K562 (cell line): ENCODE measurements around the gene TWSG1. TPM values are rescaled to one million over a fixed set of nuclear protein-coding genes. Genes with fewer than 3 reads are reported as not detected.

ENCODE experiments used
- BDP1 ChIP-seq: IDR thresholded peaks from 3 replicates; pipeline ENCODE4 v1.6.1; 2011; ENCODE audit not compliant: insufficient read length, insufficient read depth
- BRF2 ChIP-seq: IDR thresholded peaks from 3 replicates; pipeline ENCODE4 v1.6.1; 2011; ENCODE audit warnings: borderline replicate concordance, mild to moderate bottlenecking; ENCODE audit not compliant: insufficient read length, insufficient read depth
- CBX2 ChIP-seq: fragments of 200-600 bp; sonication (generic); IDR thresholded peaks from one replicate; pipeline ENCODE4 v1.6.1; 2012; ENCODE audit warnings: mild to moderate bottlenecking, low read length, inconsistent platforms; ENCODE audit not compliant: insufficient read depth, poor library complexity, severe bottlenecking
- E2F3 ChIP-seq: fragments of 250-450 bp; sonication (Bioruptor Pico); IDR thresholded peaks from 2 replicates; pipeline ENCODE4 v1.4.0; 2020; ENCODE audit warnings: mild to moderate bottlenecking
- ETV5 ChIP-seq: sonication (generic); formaldehyde crosslinking; IDR thresholded peaks from 2 replicates; pipeline ENCODE4 v1.4.0; 2020; ENCODE audit warnings: low read depth, mild to moderate bottlenecking, missing genetic modification reagents
- GTF2E2 ChIP-seq: fragments of 200-800 bp; sonication (Bioruptor generic); IDR thresholded peaks from 2 replicates; pipeline ENCODE4 v1.6.1; 2016; ENCODE audit warnings: missing genetic modification characterization, missing compliant biosample characterization
- HDAC8 ChIP-seq: fragments of 450-650 bp; IDR thresholded peaks from 2 replicates; pipeline ENCODE4 v1.6.1; 2016; ENCODE audit warnings: mild to moderate bottlenecking, missing genetic modification characterization, moderate library complexity, missing compliant biosample characterization
- LEF1 ChIP-seq: fragments of 450-650 bp; IDR thresholded peaks from 2 replicates; pipeline ENCODE4 v1.6.1; 2016; ENCODE audit warnings: mild to moderate bottlenecking
- NFE2 ChIP-seq: IDR thresholded peaks from 2 replicates; pipeline ENCODE4 v1.6.1; 2014; ENCODE audit warnings: antibody characterized with exemption, low read depth
- NFXL1 ChIP-seq: fragments of 450-650 bp; formaldehyde crosslinking; IDR thresholded peaks from 2 replicates; pipeline ENCODE4 v1.4.0; 2021; ENCODE audit warnings: mild to moderate bottlenecking
- NR1H2 ChIP-seq: sonication (generic); formaldehyde crosslinking; IDR thresholded peaks from 2 replicates; pipeline ENCODE4 v1.4.0; 2020; ENCODE audit warnings: mild to moderate bottlenecking, missing genetic modification reagents
- PHF8 ChIP-seq: fragments of 200-600 bp; sonication (generic); IDR thresholded peaks from 2 replicates; pipeline ENCODE4 v1.6.1; 2012; ENCODE audit warnings: mixed run types, mild to moderate bottlenecking, inconsistent platforms, low read length, moderate library complexity, borderline replicate concordance
- PML ChIP-seq: IDR thresholded peaks from 2 replicates; pipeline ENCODE4 v1.6.1; 2012; ENCODE audit warnings: low read length, inconsistent platforms
- POLR2G ChIP-seq: fragments of 200-400 bp; formaldehyde crosslinking; IDR thresholded peaks from 2 replicates; pipeline ENCODE4 v1.6.1; 2017; ENCODE audit warnings: low read depth, mild to moderate bottlenecking, antibody characterized with exemption, low read length, moderate library complexity
- POLR2H ChIP-seq: IDR thresholded peaks from 2 replicates; pipeline ENCODE4 v1.6.1; 2016; ENCODE audit warnings: missing genetic modification characterization, low read depth, mild to moderate bottlenecking, control low read depth, missing compliant biosample characterization, moderate library complexity
- RBM39 ChIP-seq: fragments of 200-400 bp; formaldehyde crosslinking; optimal IDR thresholded peaks from 2 replicates; pipeline ENCODE3; 2018; ENCODE audit warnings: low read depth, low read length
- TRIM24 ChIP-seq, 2 experiments: fragments of 450-650 bp; IDR thresholded peaks; 2 replicates each; pipeline ENCODE4 v1.6.1; 2016
- YY1 ChIP-seq, 3 experiments: IDR thresholded peaks; 2 replicates each; pipeline ENCODE4 v1.6.1; 2011; ENCODE audit warnings: low read length in 2 of 3, mild to moderate bottlenecking in 2 of 3, moderate library complexity in 2 of 3, borderline replicate concordance in 1 of 3, control low read depth in 1 of 3, low read depth in 1 of 3; ENCODE audit not compliant: insufficient read depth in 3 of 3, insufficient replicate concordance in 2 of 3, control insufficient read depth in 1 of 3, insufficient read length in 1 of 3; ENCODE audit errors: extremely low read depth in 1 of 3
- ZFP36 ChIP-seq: fragments of 150-350 bp; IDR thresholded peaks from 2 replicates; pipeline ENCODE4 v1.6.1; 2018; ENCODE audit warnings: low read length, low read depth; ENCODE audit not compliant: partially characterized antibody
- ZFX ChIP-seq: sonication (generic); formaldehyde crosslinking; IDR thresholded peaks from 2 replicates; pipeline ENCODE4 v1.8.0; 2022; ENCODE audit warnings: mild to moderate bottlenecking, missing genetic modification reagents, moderate library complexity
- polyA plus RNA-seq, 8 experiments: library from polyadenylated mRNA; depleted of rRNA in 4 of 8; stranded (reverse) in 5 of 8; unstranded in 3 of 8; fragments of >200 nt; fragmentation: Nextera tagmentation in 2 of 8; fragmentation: Illumina TruSeq in 1 of 8; extraction: Ambion mirVana in 2 of 8; extraction: Trizol in 1 of 8; gene quantifications; 2 replicates each; pipeline versions ENCODE4 v1.2.1 to v1.2.3, GENCODE V29; 2011 to 2014; ENCODE audit warnings: inconsistent platforms in 1 of 8, missing spikeins in 1 of 8
- total RNA-seq, 7 experiments: library from RNA; depleted of rRNA in 6 of 7; stranded (reverse); fragments of >200 nt in 6 of 7; fragmentation: Illumina TruSeq in 2 of 7; extraction: Trizol in 2 of 7; gene quantifications; 2 replicates each; pipeline versions ENCODE4 v1.2.1 to v1.2.3, GENCODE V29; 2011 to 2021; ENCODE audit warnings: low replicate concordance in 1 of 7
- TF ChIP-seq, protein P1 (sequence below): fragments of 450-650 bp; IDR thresholded peaks from 2 replicates; pipeline ENCODE4 v1.6.1; 2016; ENCODE audit warnings: antibody characterized with exemption
- TF ChIP-seq, protein P2 (sequence below): fragments of 450-650 bp; IDR thresholded peaks from 2 replicates; pipeline ENCODE4 v1.6.1; 2017; ENCODE audit warnings: antibody characterized with exemption

TWSG1 gene
- total and polyA plus RNA-seq, 9 of the 15 experiments (the other 6 are each of a cell fraction or from before 2014, with no cell fraction given): 10.4 to 37.2 (median 25.1) TPM

DNA sequence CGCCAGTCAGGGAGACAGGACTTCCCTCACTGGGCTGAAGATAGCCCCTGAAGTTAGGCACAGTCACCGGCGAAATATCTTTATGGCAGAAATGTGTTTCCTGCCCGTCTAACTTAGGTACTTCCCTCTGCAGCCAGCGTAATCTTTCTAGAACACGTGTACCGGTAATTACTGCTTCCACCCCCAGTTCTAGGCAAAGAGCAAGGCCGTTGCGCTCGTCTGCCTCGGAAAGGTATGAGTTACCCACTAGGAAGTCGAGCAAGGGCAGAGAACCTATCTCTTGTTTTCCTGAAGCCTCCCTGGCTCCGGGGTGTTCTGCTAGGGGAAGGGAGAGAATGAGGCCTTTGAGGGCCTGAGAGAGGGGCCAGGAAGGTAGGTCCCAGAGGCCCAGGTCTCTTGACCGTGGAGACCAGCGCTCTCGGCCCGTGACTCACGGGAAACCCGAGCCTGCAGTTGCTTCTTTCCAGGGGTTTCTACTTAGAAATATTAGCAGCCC, 70.0 kb downstream of the TWSG1 start (continued):
- TF ChIP-seq BDP1: no peak
- TF ChIP-seq, protein P1, sequence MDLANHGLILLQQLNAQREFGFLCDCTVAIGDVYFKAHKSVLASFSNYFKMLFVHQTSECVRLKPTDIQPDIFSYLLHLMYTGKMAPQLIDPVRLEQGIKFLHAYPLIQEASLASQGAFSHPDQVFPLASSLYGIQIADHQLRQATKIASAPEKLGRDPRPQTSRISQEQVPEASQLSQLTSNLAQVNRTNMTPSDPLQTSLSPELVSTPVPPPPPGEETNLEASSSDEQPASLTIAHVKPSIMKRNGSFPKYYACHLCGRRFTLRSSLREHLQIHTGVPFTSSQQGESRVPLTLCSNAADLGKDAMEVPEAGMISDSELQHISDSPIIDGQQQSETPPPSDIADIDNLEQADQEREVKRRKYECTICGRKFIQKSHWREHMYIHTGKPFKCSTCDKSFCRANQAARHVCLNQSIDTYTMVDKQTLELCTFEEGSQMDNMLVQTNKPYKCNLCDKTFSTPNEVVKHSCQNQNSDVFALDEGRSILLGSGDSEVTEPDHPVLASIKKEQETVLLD: peak; percentile 48; the same call in 1 of the 2 replicates
- peak; percentile 35; the same call in 1 of the 2 replicates for TF ChIP-seq POLR2G
- no peak for TF ChIP-seq CBX2
- no peak for TF ChIP-seq NR1H2 (CRISPR knock-in tag)
- TF ChIP-seq RBM39: peak; percentile 36
- TF ChIP-seq PHF8: peak; percentile 62; the same call in 1 of the 2 replicates
- peak; percentile 67 for TF ChIP-seq POLR2H (tag)
- peak; percentile 80 for TF ChIP-seq LEF1
- TF ChIP-seq E2F3 (CRISPR knock-in tag): 0 out of 2 replicates have a peak, but pooled peaks have one; percentile 22
- TF ChIP-seq, protein P2, sequence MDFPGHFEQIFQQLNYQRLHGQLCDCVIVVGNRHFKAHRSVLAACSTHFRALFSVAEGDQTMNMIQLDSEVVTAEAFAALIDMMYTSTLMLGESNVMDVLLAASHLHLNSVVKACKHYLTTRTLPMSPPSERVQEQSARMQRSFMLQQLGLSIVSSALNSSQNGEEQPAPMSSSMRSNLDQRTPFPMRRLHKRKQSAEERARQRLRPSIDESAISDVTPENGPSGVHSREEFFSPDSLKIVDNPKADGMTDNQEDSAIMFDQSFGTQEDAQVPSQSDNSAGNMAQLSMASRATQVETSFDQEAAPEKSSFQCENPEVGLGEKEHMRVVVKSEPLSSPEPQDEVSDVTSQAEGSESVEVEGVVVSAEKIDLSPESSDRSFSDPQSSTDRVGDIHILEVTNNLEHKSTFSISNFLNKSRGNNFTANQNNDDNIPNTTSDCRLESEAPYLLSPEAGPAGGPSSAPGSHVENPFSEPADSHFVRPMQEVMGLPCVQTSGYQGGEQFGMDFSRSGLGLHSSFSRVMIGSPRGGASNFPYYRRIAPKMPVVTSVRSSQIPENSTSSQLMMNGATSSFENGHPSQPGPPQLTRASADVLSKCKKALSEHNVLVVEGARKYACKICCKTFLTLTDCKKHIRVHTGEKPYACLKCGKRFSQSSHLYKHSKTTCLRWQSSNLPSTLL: no peak
- no peak for TF ChIP-seq NFXL1 (CRISPR knock-in tag)
- peak; percentile 4 for TF ChIP-seq ZFP36
- peak; percentile 46; the same call in 1 of the 2 replicates for TF ChIP-seq PML
- TF ChIP-seq TRIM24 (IDR thresholded peaks at IDR 0.05): peak; percentile 41 to 71; a peak in 3 of 4 replicates
- TF ChIP-seq NFE2: peak; percentile 32; the same call in 1 of the 2 replicates
- no peak for TF ChIP-seq BRF2
- TF ChIP-seq HDAC8 (tag): 0 out of 2 replicates have a peak, but pooled peaks have one; percentile 22
- TF ChIP-seq ETV5 (CRISPR knock-in tag): peak; percentile 81; the same call in 1 of the 2 replicates
- peak; percentile 50; the same call in 1 of the 2 replicates for TF ChIP-seq GTF2E2
- TF ChIP-seq ZFX (CRISPR knock-in tag): peak; percentile 96
- peak in 1 of 3 experiments; percentile 6 for TF ChIP-seq YY1 (IDR thresholded peaks at IDR 0.05; ENCODE audit: borderline replicate concordance in 1 of 3, control insufficient read depth in 1 of 3, extremely low read depth in 1 of 3, insufficient read depth in 3 of 3, insufficient read length in 1 of 3, insufficient replicate concordance in 2 of 3, low read depth in 1 of 3, low read length in 2 of 3)
